Dermis blood vessel endothelial cell (primary cell): ENCODE data around the gene THEMIS. TPM values are rescaled to one million over a fixed set of nuclear protein-coding genes. Genes with fewer than 3 reads are reported as not detected.
"Not testable (repeated sequence)": the region's sequence is repeated elsewhere in the genome, so short reads cannot be mapped to it uniquely, and the experiment has no call there.

ENCODE experiments used
- DNase-seq: peaks from one replicate; pipeline ENCODE4 v3.0.0; 2010
- total RNA-seq: library from RNA; depleted of rRNA; stranded (reverse); fragments of >200 nt; gene quantifications from 2 replicates; pipeline ENCODE4 v1.2.3, GENCODE V29; 2014

THEMIS gene
- total RNA-seq, 1 donor from 2014 or later, result not detected

- DNase-seq, result no peak
Measured at GRCh38 chr6:127914240-127914639, 13.4 kb upstream of the THEMIS start.

GRCh38 chr6:127912914-127913313 lies 12.1 kb upstream of the THEMIS start:
- no peak for DNase-seq

DNA sequence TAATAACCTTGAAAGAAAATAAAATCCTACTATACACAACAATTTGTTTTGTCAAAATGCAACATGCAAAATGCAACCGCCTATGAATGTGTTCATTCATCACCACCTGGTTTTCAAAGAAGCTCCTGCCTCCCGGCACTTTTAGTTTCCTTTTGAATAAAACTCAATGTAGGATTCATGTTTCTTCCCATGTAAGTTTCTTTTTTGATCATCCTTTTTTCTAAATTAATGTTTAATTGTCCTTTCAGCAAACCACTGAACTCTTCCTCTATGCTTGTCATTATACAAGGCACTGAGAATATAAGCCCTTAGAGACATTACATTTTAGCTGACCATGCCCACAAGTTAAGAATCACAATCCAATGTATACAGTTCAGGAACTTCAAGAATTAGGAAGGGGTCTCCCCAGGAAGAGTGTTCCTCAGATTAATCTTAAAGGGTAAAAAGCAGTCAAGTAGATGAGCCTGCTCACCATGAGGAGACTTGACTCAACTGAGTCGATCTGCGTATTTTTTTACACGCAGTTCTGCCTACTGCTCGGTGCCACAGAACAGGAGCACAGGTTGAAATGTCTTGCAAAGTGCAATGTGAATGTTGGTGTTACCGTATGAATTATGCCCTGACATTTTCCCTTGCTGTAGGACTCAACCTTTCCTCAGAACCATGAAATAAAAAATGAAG lies 7.2 kb upstream of the THEMIS start:
- no peak for DNase-seq

GRCh38 chr6:127904160-127904559 lies 3.3 kb upstream of the THEMIS start:
- DNase-seq, result no peak

DNA sequence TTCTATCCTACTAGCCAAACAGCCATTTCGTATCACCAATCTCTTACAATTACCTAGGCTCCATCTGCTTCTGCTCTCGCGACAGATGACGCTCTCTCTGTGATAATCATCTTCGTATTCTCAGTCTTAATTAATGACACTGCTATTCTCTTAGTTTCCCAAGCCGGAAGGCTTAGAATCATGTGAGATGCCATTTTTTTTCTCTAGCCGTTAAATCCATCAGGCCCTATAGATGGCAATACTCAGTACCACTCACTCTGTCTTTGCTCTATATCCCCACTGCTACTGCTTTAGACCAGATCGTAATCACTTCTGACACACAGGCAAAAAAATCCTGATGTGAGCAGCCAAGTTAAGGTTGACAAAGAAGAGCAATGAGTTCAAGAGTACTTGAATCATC lies 2.1 kb upstream of the THEMIS start:
- DNase-seq, result no peak

- no peak for DNase-seq
Measured at GRCh38 chr6:127897484-127897883, 3.4 kb downstream of the THEMIS start.

DNA sequence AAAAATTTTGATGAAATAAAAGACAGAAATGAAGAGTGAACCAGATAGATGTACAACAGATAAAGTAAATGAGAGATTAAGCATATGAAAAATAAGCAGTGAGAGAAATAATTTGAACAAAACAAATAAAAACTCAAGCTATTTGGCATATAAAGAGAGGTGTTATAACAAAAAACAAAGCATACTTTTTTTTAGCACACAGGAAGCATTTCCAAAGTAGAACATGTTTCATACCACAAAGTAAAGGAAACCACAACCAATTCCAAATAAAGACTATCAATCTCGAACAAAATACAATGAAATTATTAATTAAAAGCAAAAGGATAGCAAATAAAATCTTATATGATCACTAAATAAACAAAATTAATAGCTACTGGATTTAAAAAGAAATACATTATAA lies 6.8 kb downstream of the THEMIS start:
- no peak for DNase-seq

- no peak for DNase-seq
Measured at GRCh38 chr6:127893541-127893940, 7.3 kb downstream of the THEMIS start.

GRCh38 chr6:127891731-127892326 lies 9.0 kb downstream of the THEMIS start:
- DNase-seq, result no peak

DNA sequence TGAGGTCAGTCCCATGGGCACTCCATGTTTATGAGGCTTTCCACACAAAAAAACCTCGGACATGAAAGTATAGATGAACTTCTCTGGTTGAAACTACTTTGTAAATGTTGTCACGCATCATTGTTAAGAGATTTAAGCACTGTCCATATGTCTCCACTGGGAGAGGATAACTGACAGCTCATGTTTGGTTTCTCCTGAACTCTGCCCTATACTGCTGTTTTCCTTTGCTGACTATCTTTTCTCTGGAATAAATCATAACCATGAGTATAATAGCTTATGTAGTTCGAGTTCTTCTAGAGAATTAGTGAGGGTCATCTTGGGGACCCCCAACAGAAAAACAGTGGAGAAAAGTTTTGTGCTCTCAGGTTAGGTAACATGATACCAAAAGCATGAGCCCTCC lies 14.3 kb downstream of the THEMIS start:
- no peak for DNase-seq

DNA sequence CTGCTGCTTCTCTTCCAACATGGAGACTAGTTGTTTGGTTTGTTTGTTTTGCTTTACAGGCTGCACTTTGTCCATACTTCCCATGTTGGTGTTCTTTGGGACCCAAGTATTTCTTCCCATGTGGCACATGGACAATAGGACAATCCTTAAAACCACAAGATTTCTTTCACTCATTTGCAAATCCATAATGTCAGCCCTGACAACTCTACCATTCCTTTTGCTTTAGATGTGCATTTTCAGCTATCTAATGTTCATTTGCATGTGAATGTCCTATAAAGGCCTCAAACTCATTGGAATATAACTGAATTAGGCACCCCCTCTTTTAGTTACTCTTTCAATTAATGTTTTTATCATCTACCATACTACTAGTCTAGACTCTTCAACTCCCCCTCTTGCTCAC lies 16.7 kb downstream of the THEMIS start:
- no peak for DNase-seq

GRCh38 chr6:127881949-127882348 lies 18.9 kb downstream of the THEMIS start:
- DNase-seq, result not testable (repeated sequence)

GRCh38 chr6:127880429-127880828 lies 20.4 kb downstream of the THEMIS start:
- no peak for DNase-seq

GRCh38 chr6:127879685-127880084 lies 21.2 kb downstream of the THEMIS start:
- peak; percentile 1 for DNase-seq

DNA sequence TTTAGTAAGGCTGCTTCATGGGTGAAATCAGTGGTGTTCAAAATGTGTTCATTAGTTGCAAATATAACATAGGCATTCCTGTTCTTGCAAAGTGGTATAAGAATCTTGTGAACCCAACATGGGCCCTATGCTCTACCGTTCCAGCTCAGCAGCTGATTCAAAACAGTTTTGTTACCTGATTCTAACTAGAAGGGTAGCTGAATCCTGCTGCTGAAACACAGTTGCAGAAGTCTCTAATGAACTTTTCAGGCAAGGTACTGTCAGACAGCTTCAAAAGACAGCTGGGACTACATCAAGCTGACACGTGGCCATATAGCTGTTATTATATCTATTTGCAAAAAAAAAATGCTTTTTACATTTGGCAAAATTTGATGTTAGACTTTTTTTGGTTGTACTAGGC lies 22.7 kb downstream of the THEMIS start:
- no peak for DNase-seq

DNA sequence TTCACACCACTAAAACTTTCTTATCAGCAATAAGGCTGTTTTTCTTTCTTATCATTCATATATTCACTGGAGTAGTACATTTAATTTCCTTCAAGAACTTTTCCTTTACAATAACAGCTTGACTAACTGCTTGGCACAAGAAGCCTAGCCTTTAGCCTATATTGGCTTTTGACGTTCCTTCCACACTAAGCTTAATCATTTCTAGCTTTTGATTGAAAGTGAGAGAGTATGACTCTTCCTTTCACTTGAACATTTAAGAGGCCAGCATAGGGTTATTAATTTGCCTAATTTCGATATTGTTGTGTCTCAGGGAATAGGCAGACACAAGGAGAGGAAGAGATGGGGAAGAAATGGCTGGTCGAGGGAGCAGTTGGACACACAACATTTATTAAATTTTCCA lies 23.6 kb downstream of the THEMIS start:
- DNase-seq, result no peak

- DNase-seq, result no peak
Measured at GRCh38 chr6:127869772-127870404, 31.0 kb downstream of the THEMIS start.

DNA sequence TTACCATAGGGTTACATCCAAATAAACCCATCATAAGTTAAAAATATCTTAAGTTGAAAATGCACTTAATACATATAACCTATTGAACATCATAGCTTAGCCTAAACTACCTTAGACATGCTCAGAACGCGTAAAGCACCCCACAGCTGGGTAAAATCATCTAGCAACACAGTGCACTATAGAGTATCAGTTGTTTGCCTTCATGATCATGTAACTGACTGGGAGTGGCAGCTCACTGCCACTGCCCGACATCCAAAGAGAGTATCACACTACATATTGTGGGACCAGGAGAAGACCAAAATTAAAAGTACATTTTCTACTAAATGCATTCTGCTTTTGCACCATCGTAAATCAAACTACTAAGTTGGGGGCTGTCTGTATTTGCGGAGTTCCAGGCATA lies 31.7 kb downstream of the THEMIS start:
- no peak for DNase-seq

DNA sequence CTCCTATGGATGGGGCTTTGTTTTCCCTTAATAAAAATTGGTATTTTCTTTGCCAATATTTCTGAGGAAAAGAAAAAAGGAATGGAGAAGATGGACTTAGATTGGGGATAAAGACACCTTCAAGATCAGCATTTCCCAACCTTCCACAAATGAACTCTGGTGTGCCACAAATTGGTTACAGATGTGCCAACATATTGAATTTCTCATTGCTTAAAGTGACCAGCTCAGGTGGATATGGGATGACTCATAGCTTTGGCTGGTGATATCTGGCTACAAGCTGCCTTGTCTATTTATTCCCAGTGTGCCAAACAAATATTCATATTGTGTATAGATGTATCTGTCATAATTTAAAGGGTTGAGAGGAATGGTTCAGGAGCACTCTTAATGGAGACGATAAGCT lies 32.5 kb downstream of the THEMIS start:
- DNase-seq, result no peak

DNA sequence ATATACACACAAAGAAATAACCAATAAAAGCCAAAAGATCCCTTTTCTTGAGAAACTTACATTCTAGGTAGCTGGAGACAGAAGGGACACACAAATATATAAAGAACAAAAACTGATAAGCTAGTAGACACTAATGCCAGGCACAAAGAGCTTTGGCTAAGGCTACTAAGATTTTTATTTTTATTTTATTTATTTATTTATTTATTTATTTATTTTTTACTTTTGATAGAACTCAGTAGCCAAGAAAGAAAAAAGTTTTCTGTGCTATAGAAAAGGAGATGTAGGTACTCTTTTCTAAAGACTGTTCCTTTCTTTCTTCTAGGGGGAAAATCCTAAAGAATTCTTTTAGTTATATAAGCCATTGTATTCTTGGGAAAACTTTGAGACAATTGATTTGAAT lies 34.1 kb downstream of the THEMIS start:
- no peak for DNase-seq

- DNase-seq, result no peak
Measured at GRCh38 chr6:127865108-127865507, 35.8 kb downstream of the THEMIS start.

DNA sequence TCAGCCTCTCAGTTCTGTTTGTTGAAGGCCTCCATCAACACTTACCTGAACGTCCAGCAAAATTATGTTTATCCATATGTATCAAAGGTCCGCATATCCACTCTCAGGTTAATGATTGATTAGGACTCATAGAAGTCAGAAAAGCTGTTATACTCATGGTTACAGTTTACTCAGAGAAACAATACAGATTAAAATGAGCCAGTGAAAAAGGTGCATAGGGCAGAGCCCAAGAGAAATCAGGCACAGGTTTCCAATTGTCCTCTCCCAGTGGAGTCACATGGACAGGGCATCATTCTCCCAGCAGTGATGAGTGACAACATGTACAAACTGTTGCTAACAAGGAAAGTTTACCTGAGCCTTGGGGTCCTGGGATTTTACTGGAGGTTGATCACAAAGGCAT lies 36.2 kb downstream of the THEMIS start:
- no peak for DNase-seq

DNA sequence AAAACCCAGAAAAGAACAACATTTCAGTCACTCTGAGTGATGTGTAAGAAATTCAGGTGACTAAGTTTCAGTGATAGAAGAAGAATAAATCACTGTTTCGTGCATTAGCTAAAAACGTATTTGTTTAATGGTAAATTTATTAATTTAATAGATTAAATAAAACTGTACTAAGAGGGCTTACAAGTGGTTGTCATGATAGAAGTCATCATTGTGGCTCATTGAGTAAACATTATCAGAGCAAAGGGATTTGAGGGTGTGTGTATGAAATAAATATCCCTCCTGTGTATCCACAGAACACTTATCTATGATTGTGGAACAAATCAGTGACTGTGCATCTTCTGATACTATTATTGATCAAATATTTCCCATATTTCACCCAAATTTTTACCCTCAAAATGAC lies 40.1 kb downstream of the THEMIS start:
- DNase-seq, result no peak

DNA sequence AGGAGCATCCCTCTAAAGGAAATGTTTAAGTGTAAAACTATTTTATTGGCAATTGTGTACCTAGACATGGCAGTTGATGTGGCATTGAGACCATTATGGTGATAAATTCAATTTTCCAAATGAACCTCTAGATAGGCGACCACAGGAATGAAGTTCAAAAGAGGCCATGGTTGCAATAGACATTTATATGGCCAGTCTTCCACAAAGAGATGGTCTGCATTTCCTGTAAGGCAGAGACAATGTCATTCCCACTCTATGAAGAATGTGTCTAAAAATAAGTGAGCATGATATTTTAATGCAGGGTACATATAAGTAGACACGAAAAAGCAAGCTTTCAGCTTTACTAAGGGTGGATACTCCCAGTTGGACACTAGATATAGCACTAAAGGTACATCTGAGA lies 40.9 kb downstream of the THEMIS start:
- DNase-seq, result no peak
